SK-N-SH treated with all-trans-retinoic acid at 6 μM for 48 hours (cell line): ENCODE results near the gene LAG3.

ENCODE experiments used
- ATAC-seq: fragments of 200-7000 bp; cut with Tn5 transposase; 3 replicates; pipeline ENCODE4 v1.9.1; 2020; ENCODE audit warnings: mild to moderate bottlenecking, moderate library complexity
- ARNTL ChIP-seq: fragments of 450-650 bp; formaldehyde crosslinking; IDR thresholded peaks from 2 replicates; pipeline ENCODE4 v1.5.0; 2020; ENCODE audit warnings: low read depth, mild to moderate bottlenecking, moderate library complexity, borderline replicate concordance
- BACH2 ChIP-seq: fragments of 250-450 bp; sonication (Bioruptor Pico); IDR thresholded peaks from 2 replicates; pipeline ENCODE4 v1.9.0; 2021; ENCODE audit warnings: mild to moderate bottlenecking, borderline replicate concordance
- CREB5 ChIP-seq: fragments of 250-450 bp; sonication (Bioruptor Pico); IDR thresholded peaks from 2 replicates; pipeline ENCODE4 v1.5.1; 2020; ENCODE audit warnings: low read depth, mild to moderate bottlenecking, moderate library complexity
- CSRNP3 ChIP-seq: fragments of 250-450 bp; sonication (Bioruptor Pico); IDR thresholded peaks from 2 replicates; pipeline ENCODE4 v1.5.1; 2021; ENCODE audit warnings: mild to moderate bottlenecking, moderate library complexity
- ESRRG ChIP-seq: fragments of 250-450 bp; sonication (Bioruptor Pico); IDR thresholded peaks from 2 replicates; pipeline ENCODE4 v1.6.1; 2021; ENCODE audit warnings: mild to moderate bottlenecking
- GLIS3 ChIP-seq: fragments of 250-450 bp; sonication (Bioruptor Pico); IDR thresholded peaks from 2 replicates; pipeline ENCODE4 v1.5.0; 2020; ENCODE audit warnings: mild to moderate bottlenecking, moderate library complexity
- ISL1 ChIP-seq: fragments of 250-450 bp; sonication (Bioruptor Pico); IDR thresholded peaks from 2 replicates; pipeline ENCODE4 v2.1.2; 2022; ENCODE audit warnings: mild to moderate bottlenecking, moderate library complexity
- OSR1 ChIP-seq: fragments of 250-450 bp; sonication (Bioruptor Pico); IDR thresholded peaks from 2 replicates; pipeline ENCODE4 v1.8.0; 2022; ENCODE audit warnings: moderate library complexity, mild to moderate bottlenecking, inconsistent platforms
- PATZ1 ChIP-seq: fragments of 250-450 bp; sonication (Bioruptor Pico); IDR thresholded peaks from 2 replicates; pipeline ENCODE4 v1.8.0; 2020; ENCODE audit warnings: mild to moderate bottlenecking, moderate library complexity, borderline replicate concordance
- POU6F1 ChIP-seq: fragments of 250-450 bp; sonication (Bioruptor Pico); IDR thresholded peaks from 2 replicates; pipeline ENCODE4 v1.8.0; 2021; ENCODE audit warnings: low read depth, mild to moderate bottlenecking, moderate library complexity, borderline replicate concordance
- PPARA ChIP-seq: fragments of 250-450 bp; sonication (Bioruptor Pico); IDR thresholded peaks from 2 replicates; pipeline ENCODE4 v1.5.0; 2020; ENCODE audit warnings: mild to moderate bottlenecking, borderline replicate concordance
- RARB ChIP-seq: fragments of 250-450 bp; sonication (Bioruptor Pico); IDR thresholded peaks from 2 replicates; pipeline ENCODE4 v1.8.0; 2021; ENCODE audit warnings: mild to moderate bottlenecking, moderate library complexity
- SNAI2 ChIP-seq: fragments of 250-450 bp; sonication (Bioruptor Pico); IDR thresholded peaks from 2 replicates; pipeline ENCODE4 v1.5.0; 2020; ENCODE audit warnings: mild to moderate bottlenecking, moderate library complexity
- TCF4 ChIP-seq: fragments of 250-450 bp; sonication (Bioruptor Pico); IDR thresholded peaks from 2 replicates; pipeline ENCODE4 v1.8.0; 2021; ENCODE audit warnings: mild to moderate bottlenecking, moderate library complexity, borderline replicate concordance
- TOX ChIP-seq: fragments of 250-450 bp; sonication (Bioruptor Pico); IDR thresholded peaks from 2 replicates; pipeline ENCODE4 v1.8.0; 2021; ENCODE audit warnings: mild to moderate bottlenecking, moderate library complexity, borderline replicate concordance
- ZC3H10 ChIP-seq: fragments of 250-450 bp; sonication (Bioruptor Pico); IDR thresholded peaks from 2 replicates; pipeline ENCODE4 v1.5.1; 2021; ENCODE audit warnings: mild to moderate bottlenecking, moderate library complexity
- ZFP3 ChIP-seq: fragments of 250-450 bp; sonication (Bioruptor Pico); IDR thresholded peaks from 2 replicates; pipeline ENCODE4 v1.5.0; 2020; ENCODE audit warnings: mild to moderate bottlenecking, moderate library complexity
- ZFP30 ChIP-seq: fragments of 450-650 bp; formaldehyde crosslinking; IDR thresholded peaks from 2 replicates; pipeline ENCODE4 v1.5.0; 2022; ENCODE audit warnings: mild to moderate bottlenecking, moderate library complexity
- ZNF565 ChIP-seq: fragments of 450-650 bp; formaldehyde crosslinking; conservative IDR thresholded peaks from 2 replicates; pipeline ENCODE4 v1.5.0; 2020; ENCODE audit warnings: low read depth, mild to moderate bottlenecking, moderate library complexity
- ZNF70 ChIP-seq: fragments of 450-650 bp; formaldehyde crosslinking; IDR thresholded peaks from 2 replicates; pipeline ENCODE4 v1.5.0; 2020; ENCODE audit warnings: mild to moderate bottlenecking, moderate library complexity

Gene LAG3

GRCh38 chr12:6791931-6792520, 19.7 kb downstream of the LAG3 start (continued):
- TF ChIP-seq PATZ1 (CRISPR knock-in tag) (no peak), ZFP30 (CRISPR knock-in tag) (no peak), SNAI2 (CRISPR knock-in tag) (no peak), ZFP3 (no peak), ZC3H10 (no peak)

GRCh38 chr12:6792522-6793201, 20.3 kb downstream of the LAG3 start:
- no peak for TF ChIP-seq RARB
- no peak for TF ChIP-seq CREB5 (CRISPR knock-in tag)
- TF ChIP-seq ISL1 (CRISPR knock-in tag): no peak
- no peak for TF ChIP-seq ZC3H10
- TF ChIP-seq SNAI2 (CRISPR knock-in tag): no peak
- TF ChIP-seq PPARA (CRISPR knock-in tag): no peak
- no peak for TF ChIP-seq ZNF565
- no peak for TF ChIP-seq ZFP3
- no peak for TF ChIP-seq POU6F1 (CRISPR knock-in tag)
- TF ChIP-seq TOX (CRISPR knock-in tag): no peak
- TF ChIP-seq TCF4: no peak
- no peak for TF ChIP-seq BACH2 (CRISPR knock-in tag)
- TF ChIP-seq GLIS3 (CRISPR knock-in tag): no peak
- TF ChIP-seq ZNF70 (CRISPR knock-in tag): no peak
- ATAC-seq: peak; percentile 56

GRCh38 chr12:6795088-6795487, 22.8 kb downstream of the LAG3 start:
- TF ChIP-seq TOX (CRISPR knock-in tag): no peak
- ATAC-seq: no peak

GRCh38 chr12:6796576-6796975, 24.3 kb downstream of the LAG3 start:
- TF ChIP-seq OSR1 (CRISPR knock-in tag) (no peak), CSRNP3 (CRISPR knock-in tag) (no peak), ARNTL (no peak), TCF4 (no peak)
- ATAC-seq: no peak

- no peak for ATAC-seq
- TF ChIP-seq CREB5 (CRISPR knock-in tag) (no peak), BACH2 (CRISPR knock-in tag) (no peak), ESRRG (CRISPR knock-in tag) (no peak), GLIS3 (CRISPR knock-in tag) (no peak), SNAI2 (CRISPR knock-in tag) (no peak), PPARA (CRISPR knock-in tag) (no peak), ARNTL (no peak), PATZ1 (CRISPR knock-in tag) (no peak), ZNF565 (no peak), RARB (no peak), OSR1 (CRISPR knock-in tag) (no peak)
- TF ChIP-seq, all 23 proteins: peak for 0
Measured at GRCh38 chr12:6799147-6799546, 26.8 kb downstream of the LAG3 start.
